Measurements from ENCODE around the gene ZNF506.
"Not testable (repeated sequence)": the region's sequence is repeated elsewhere in the genome, so short reads cannot be mapped to it uniquely, and the experiment has no call there.

Gene ZNF506

DNA sequence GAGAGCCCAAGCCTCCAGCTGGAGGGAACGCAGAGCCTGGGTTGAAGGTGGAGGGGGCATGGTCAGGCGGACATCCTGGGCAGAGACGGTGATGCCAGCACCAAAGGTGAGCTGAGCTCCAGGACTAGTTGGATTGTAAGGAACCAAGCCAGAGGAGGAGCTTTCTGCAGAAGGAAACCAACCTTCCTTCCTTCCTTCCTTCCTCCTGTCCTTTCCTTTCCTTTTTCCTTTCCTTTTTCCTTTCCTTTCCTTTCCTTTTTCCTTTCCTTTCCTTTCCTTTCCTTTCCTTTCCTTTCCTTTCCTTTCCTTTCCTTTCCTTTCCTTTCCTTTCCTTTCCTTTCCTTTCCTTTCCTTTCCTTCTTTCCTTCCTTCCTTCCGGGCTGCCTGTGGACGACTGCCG is 77.6 kb downstream of the ZNF506 start:
- DNase-seq: not testable (repeated sequence)

DNA sequence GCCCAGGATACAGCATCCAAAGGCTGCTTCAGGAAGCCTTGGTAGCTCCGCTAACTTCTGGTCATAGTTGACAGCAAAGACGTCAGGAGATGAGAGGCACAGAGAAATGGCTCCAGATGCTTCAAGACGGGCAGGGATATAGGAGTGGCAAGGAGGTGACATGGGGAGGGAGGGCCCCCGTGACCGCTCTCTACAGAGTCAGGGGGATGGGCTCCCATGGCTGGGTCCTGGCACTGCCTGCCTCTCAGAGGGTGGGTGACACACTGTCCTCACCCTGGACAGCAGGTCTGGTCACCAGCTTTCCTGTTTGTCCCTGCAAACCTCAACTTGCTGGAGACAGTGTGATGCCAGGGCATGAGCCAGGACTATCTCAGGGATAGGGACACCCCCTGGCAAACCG is 78.4 kb downstream of the ZNF506 start:
- DNase-seq: no peak

DNA sequence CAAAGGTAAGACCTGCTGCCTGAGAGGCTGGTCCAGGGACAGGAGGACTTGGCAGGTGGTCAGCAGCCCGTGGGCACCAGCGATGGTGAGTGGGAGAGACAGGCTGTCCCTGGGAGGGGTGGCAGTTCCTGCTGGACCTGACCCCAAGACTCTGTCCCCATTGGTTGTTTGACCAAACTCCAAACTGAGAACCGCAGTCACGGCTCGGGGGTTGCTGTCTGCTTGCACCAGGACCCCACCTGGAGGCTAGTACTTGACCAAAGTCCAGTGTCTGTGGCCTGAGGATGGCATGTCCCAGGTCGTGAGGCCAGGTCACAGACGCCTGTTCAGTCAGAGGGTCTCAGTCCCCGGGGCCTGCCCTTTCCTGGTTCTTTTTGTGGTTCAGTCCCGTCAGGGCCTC is 78.8 kb downstream of the ZNF506 start:
- no peak for DNase-seq

Data from T1000 (cell line).